Activated naive CD4-positive, alpha-beta T cell treated with anti-CD3 and anti-CD28 coated beads, Interleukin-2, amount 10 ng/mL, durations not matched to agents 7 days and 5 days (primary cell): Measurements from ENCODE around the gene BTBD19.
"Not testable (repeated sequence)": the region's sequence is repeated elsewhere in the genome, so short reads cannot be mapped to it uniquely, and the experiment has no call there.

ENCODE experiments used
- CTCF ChIA-PET: fragments of 350-600 bp; sonication (Branson Sonifier 250); formaldehyde crosslinking; loops from one replicate; lab custom pipeline; 2021; ENCODE audit warnings: antibody characterized with exemption; lab: Charles Lee
- DNase-seq: peaks from one replicate; pipeline ENCODE4 v3.0.0-alpha.2; 2020
- H3K27ac Mint-ChIP-seq: one replicate; pipeline ENCODE4 v1.8.0; 2021; ENCODE audit warnings: mild to moderate bottlenecking, moderate library complexity, mixed read lengths
- H3K27me3 Mint-ChIP-seq: one replicate; pipeline ENCODE4 v1.8.0; 2021; ENCODE audit warnings: mild to moderate bottlenecking, mixed read lengths
- H3K36me3 Mint-ChIP-seq: one replicate; pipeline ENCODE4 v1.8.0; 2021; ENCODE audit warnings: mixed read lengths
- H3K4me1 Mint-ChIP-seq: one replicate; pipeline ENCODE4 v1.8.0; 2021; ENCODE audit warnings: mixed read lengths
- H3K4me3 Mint-ChIP-seq: one replicate; pipeline ENCODE4 v1.8.0; 2021; ENCODE audit warnings: mild to moderate bottlenecking, moderate library complexity, mixed read lengths
- H3K9me3 Mint-ChIP-seq: one replicate; pipeline ENCODE4 v1.8.0; 2021; ENCODE audit warnings: mixed read lengths

Gene BTBD19

DNA sequence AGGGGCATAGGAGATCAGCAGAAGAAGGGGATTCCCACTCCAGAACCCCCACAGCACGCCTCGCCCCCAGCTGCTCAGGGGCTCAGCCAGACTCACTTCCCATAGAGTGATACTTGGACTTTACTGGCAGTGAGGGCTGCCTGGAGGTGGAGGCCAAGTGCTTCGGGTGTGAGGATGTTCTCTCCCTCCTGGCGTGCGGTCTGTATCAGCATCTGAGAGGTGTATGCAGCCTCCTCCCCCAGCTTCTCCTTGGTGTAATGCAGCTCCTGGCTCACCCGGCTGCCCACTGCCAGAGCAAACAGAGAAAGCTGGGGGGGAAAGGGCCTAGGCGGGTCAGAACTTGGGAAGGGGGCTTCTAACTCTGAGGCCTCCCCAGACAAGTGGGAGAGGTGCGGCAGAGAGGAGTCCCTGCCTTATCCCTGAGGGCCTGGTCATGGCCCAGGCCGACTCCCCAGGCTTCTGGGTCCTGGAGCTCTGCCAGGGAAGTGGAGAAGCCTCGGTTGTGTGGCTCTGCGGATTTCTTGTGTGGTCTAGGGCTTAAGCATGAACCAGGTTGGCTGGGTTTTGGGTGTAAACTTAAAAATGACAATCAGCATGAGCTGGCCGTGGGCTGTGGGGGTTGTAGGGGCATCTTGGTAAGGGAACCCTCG lies 23.9 kb downstream of the BTBD19 start:
- no peak for DNase-seq
- CTCF ChIA-PET = interaction anchor here (1.0 to 2.0 kb wide), 2 partner anchors 10 to 35 kb away, joined by 3 to 5 read pairs; no protein-coding TSS in a partner anchor
- no peak overlapping the region for H3K27ac Mint-ChIP-seq
- no peaks in the 10 kb centered on the region for H3K9me3 Mint-ChIP-seq
- peaks cover 10% of the 10 kb centered on the region for H3K4me1 Mint-ChIP-seq
- H3K4me3 Mint-ChIP-seq = no peak overlapping the region
- H3K27me3 Mint-ChIP-seq = no peaks in the 10 kb centered on the region
- no peaks in the 10 kb centered on the region for H3K36me3 Mint-ChIP-seq

DNA sequence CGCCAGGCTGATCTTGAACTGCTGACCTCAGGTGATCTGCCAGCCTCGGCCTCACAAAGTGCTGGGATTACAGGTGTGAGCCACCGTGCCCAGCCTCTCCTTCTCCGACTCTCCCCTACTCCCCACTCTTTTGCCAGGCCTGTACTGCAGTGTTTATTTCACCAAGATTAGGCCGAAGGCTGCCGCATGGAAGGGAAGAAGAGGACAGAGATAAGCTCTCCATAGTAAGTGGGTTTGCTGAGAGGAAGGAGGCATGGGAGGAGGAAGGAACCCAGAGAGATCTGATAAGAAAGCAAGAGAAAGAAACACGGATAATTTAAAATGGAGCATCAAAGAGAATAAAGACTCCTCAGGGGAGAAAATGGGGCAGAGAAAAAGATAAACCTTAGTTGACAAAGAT lies 26.0 kb downstream of the BTBD19 start:
- Mint-ChIP-seq H3K27ac (no peak overlapping the region), H3K4me3 (no peak overlapping the region), H3K36me3 (no peaks in the 10 kb centered on the region), H3K27me3 (no peaks in the 10 kb centered on the region), H3K4me1 (peaks cover 10% of the 10 kb centered on the region), H3K9me3 (no peaks in the 10 kb centered on the region)
- CTCF ChIA-PET = interaction anchor here (1.5 to 2.9 kb wide), 5 partner anchors 13 to 466 kb away, joined by 3 to 12 read pairs (median 6); partner anchors contain the start of gene PLK3
- no peak for DNase-seq

DNA sequence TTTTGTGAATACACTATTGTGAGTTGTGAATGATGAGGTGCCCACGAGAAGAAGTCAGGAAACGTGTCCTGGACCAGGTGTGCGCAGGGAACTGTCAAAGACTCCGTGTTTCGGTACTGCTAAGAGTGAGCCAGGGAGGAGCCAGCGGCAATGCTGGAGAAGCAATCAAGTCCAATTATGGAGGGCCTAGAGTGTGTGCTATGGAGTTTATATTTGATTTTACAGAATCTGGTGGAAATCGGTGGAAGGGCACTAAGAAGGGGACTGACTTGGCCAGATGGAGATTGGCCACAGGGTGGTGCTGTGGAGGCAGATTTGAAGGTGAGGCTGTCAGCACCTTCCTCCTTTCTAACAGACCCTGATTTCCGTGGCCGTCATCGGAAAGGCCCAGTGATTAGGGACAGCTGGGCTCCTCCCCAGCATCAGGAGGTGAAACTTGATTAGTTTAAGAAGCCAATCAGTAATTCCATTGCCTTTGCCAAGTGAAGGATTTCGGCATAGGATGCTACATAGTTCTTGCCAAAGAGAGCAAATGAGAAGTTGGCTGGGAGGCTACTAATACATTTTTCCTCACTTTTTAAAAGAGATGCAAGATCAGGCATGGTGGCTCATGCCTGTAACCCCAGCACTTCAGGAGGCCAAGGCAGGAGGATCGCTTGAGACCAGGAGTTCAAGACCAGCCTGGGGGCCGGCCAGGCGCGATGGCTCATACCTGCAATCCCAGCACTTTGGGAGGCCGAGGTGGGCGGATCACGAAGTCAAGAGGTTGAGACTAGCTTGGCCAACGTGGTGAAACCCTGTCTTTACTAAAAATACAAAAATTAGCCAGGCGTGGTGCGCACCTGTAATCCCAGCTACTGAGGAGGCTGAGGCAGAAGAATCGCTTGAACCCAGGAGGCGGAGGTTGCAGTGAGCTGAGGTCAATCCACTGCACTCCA lies 27.7 kb downstream of the BTBD19 start:
- no peak overlapping the region for H3K4me3 Mint-ChIP-seq
- CTCF ChIA-PET = interaction anchor here (0.6 to 2.9 kb wide), 23 partner anchors 10 to 664 kb away, joined by 3 to 13 read pairs (median 4); partner anchors contain the start of genes CCDC163, DYNLT4, HECTD3 and MMACHC

DNA sequence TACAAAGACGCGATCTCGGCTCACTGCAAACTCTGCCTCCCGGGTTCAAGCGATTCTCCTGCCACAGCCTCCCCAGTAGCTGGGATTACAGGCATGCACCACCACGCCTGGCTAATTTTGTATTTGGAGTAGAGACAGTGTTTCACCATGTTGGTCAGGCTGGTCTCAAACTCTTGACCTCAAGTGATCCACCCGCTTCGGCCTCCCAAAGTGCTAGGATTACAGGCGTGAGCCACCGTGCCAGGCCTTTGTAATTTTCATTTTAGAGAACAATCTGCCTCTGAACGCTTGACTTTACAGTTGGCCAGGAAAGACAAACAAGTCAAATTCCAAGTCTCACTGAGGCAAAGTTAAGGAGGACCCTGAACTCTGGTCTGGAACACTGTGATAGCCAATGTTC lies 30.0 kb downstream of the BTBD19 start:
- not testable (repeated sequence) for H3K9me3 Mint-ChIP-seq, H3K27ac Mint-ChIP-seq, H3K4me3 Mint-ChIP-seq, H3K36me3 Mint-ChIP-seq, DNase-seq
- CTCF ChIA-PET = interaction anchor here (0.9 kb wide), 1 partner anchor 174 kb away, joined by 3 read pairs; the partner anchor contains the start of gene UROD
- Mint-ChIP-seq H3K27me3 (peaks cover 26% of the 10 kb centered on the region), H3K4me1 (peaks cover 15% of the 10 kb centered on the region)

More for the DNA sequence above, 27.7 kb downstream of the BTBD19 start:
- peak; percentile 94 for DNase-seq
- Mint-ChIP-seq H3K36me3 (no peaks in the 10 kb centered on the region), H3K4me1 (peaks cover 10% of the 10 kb centered on the region), H3K9me3 (no peaks in the 10 kb centered on the region), H3K27ac (no peak overlapping the region), H3K27me3 (peaks cover 8% of the 10 kb centered on the region)

DNA sequence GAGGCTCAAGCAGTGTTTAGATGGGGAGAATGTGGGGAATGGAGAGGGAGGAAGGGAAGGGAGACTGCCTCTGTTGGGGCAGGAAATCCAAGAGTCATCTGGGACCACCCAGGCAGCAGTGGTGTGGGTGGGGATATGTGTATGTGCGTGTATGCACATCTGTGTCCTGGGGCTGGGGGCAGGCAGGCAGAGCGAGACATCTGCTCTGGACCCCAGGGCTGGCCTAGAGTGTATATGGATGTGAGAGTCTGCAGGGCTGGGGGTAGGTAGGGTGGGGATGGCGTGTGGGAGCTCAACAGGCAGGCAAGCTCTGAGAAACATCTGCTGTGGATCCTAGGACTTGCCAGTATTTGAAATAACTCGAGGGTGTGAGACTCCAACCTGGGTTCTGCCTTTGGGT lies 31.3 kb downstream of the BTBD19 start:
- DNase-seq = no peak
- Mint-ChIP-seq H3K27ac (no peak overlapping the region), H3K4me3 (no peak overlapping the region), H3K36me3 (peaks cover under 1% of the 10 kb centered on the region), H3K9me3 (no peaks in the 10 kb centered on the region), H3K4me1 (peaks cover 12% of the 10 kb centered on the region), H3K27me3 (peaks cover 39% of the 10 kb centered on the region)
- CTCF ChIA-PET = no interaction called here

DNA sequence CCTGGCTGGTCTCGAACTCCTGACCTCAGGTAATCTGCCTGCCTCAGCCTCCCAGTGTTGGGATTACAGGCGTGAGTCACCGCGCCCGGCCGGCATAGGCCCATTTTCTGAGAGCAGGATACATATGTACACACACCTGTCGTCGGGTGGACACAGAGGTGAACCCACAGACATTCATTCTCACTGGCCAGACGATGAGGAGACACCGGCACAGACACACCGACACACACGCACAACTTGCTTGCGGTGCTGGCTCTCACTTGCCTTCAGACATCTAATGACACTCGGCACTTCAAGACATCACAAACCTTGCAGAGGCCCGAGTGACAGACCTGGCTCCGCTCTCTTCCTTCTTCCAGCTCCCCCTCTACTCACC lies 34.2 kb downstream of the BTBD19 start:
- peaks cover 5% of the 10 kb centered on the region for H3K4me1 Mint-ChIP-seq
- DNase-seq = no peak
- peak overlapping the region; percentile 52 for H3K4me3 Mint-ChIP-seq
- peaks cover 39% of the 10 kb centered on the region for H3K27me3 Mint-ChIP-seq
- no peaks in the 10 kb centered on the region for H3K9me3 Mint-ChIP-seq
- CTCF ChIA-PET = interaction anchor here (1.3 kb wide), 1 partner anchor 167 kb away, joined by 3 read pairs; no protein-coding TSS in a partner anchor
- H3K36me3 Mint-ChIP-seq = peaks cover 3% of the 10 kb centered on the region
- H3K27ac Mint-ChIP-seq = no peak overlapping the region

DNA sequence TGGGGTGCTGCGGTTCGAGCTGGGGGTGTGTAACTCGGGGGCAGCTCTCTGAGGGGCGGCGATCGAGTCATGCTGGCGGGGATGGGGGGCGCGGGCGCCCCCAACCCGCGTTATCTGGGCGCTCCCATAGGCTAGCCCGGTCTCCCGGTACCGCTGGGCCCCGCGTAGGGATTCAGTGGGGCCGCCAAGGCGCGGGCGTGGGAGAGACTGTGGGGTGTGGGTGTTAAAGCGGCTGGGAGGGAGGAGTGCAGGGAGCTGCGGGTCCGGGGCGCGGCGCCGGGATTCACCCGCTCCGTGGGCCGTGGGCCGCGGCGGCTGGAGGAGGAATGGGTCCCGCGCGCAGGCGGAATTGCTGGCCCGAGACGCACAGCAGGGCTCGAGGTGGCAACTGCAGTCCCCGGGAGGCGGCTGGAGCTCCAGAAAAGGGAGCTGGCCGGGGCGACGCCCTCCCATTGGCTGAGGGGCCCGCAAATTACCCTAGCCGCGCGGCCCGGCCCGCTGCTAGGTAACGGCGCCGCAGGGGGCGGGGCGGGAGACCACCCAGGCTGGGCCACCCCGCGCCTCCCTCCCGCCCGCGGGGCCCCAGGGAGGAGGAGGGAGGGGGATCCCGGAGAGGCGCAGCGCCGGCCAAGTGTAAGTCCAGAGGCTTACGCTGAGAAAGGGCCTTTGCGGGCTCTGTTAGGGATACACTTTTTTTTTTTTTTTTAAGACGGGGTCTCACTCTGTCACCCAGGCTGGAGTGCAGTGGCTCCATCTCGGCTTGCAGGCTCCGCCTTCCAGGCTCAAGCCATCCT lies 34.7 kb downstream of the BTBD19 start, which contains the start of gene PTCH2:
Gene PTCH2 (minus strand): TSS at position 392 of the 794 bp plus-strand sequence. CDS start 321 bp downstream, at position 71.
- Mint-ChIP-seq H3K4me1 (peaks cover 5% of the 10 kb centered on the region), H3K4me3 (peak within 1 kb of the TSS; percentile 52), H3K36me3 (peaks cover 3% of the 10 kb centered on the region), H3K9me3 (no peaks in the 10 kb centered on the region), H3K27me3 (peaks cover 39% of the 10 kb centered on the region), H3K27ac (no peak within 1 kb of the TSS)
- peak; percentile 40 for DNase-seq
- CTCF ChIA-PET = interaction anchor here (1.3 kb wide), 1 partner anchor 166 kb away, joined by 3 read pairs; no protein-coding TSS in a partner anchor

DNA sequence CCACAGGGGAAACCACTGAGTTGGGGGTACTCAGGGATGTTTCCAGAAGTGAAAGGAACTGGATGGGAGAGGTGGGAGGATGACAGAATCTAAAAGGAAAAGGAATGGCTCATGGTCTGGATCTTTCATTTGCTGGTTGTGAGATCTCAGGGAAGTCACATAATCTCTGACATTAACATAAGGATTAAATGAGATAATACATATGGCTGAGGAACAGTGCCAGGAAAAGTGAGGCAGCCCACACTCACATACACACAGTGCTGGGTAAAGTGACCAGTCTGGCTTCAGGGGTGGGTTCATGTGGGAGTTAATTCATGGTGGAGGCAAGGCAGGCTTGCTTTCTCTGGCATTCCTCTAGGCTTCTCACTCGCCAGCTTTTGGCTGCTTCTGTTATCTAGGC lies 38.7 kb downstream of the BTBD19 start:
- no peak for DNase-seq
- Mint-ChIP-seq H3K27me3 (peaks cover 25% of the 10 kb centered on the region), H3K27ac (no peak overlapping the region), H3K4me1 (peaks cover 15% of the 10 kb centered on the region), H3K9me3 (no peaks in the 10 kb centered on the region), H3K4me3 (no peak overlapping the region), H3K36me3 (peaks cover 8% of the 10 kb centered on the region)
- CTCF ChIA-PET = no interaction called here

DNA sequence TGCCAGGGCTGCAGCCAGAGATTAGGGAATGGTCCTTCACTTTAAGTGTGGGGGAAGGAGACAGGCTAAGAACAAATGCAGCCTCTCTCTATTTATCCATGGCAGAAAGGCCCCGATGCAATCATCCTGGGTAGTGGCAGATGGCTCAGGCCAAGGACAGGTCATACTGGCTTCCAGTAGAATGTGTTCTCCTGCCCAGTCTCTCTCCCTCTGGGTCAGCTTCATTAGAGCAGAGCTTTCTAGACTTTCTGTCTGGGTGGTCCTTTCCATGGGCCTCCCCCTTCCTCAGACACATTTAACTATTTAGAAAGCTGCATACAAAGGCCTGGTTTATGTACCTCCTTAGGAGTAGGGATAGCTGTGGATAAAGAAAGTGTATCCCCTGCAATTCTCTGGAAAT lies 39.5 kb downstream of the BTBD19 start:
- CTCF ChIA-PET = interaction anchor here (1.5 kb wide), 1 partner anchor 12 kb away, joined by 4 read pairs; no protein-coding TSS in a partner anchor
- H3K4me3 Mint-ChIP-seq = no peak overlapping the region
- no peak for DNase-seq
- no peak overlapping the region for H3K27ac Mint-ChIP-seq
- H3K27me3 Mint-ChIP-seq = peaks cover 16% of the 10 kb centered on the region
- H3K4me1 Mint-ChIP-seq = peaks cover 10% of the 10 kb centered on the region
- no peaks in the 10 kb centered on the region for H3K9me3 Mint-ChIP-seq
- peaks cover 10% of the 10 kb centered on the region for H3K36me3 Mint-ChIP-seq

DNA sequence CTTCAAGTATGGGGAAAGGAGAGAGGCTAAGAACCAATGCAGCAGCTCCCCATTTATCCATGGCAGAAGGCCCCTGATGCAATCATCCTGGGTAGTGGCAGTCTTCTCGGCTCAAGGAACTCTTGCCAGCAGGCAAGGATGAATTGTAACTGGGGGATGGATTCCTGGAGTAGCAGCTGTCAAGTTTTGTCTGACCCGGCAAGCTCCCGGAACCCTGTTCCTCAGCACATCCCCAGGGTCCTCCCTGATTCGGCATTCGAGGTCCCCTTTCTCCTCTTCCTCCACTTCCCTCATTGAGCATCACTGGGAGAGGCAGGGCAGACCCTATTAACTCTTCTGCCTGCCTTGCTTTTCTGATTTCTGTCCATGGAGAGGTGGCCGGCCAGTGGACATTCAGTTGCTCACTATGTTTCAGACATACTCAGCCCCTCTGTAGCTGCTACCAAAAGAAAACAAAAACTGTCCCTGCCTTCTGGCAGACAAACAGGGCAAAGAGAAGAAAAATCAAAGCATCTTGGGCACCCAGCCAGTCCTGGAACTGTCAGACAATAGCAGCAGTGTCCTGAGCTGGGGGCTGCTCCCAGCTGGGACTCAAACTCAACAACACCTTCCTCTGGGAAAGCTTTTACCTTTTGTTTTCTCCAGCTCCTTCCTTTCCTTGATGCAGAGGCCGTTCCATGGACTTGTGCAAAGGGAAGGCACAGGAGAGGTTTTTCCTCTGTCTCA lies 40.3 kb downstream of the BTBD19 start:
- Mint-ChIP-seq H3K9me3 (no peaks in the 10 kb centered on the region), H3K27ac (no peak overlapping the region), H3K4me1 (peaks cover 10% of the 10 kb centered on the region), H3K36me3 (peaks cover 14% of the 10 kb centered on the region), H3K27me3 (peaks cover 10% of the 10 kb centered on the region), H3K4me3 (no peak overlapping the region)
- CTCF ChIA-PET = interaction anchor here (1.5 kb wide), 1 partner anchor 13 kb away, joined by 4 read pairs; no protein-coding TSS in a partner anchor
- no peak for DNase-seq

DNA sequence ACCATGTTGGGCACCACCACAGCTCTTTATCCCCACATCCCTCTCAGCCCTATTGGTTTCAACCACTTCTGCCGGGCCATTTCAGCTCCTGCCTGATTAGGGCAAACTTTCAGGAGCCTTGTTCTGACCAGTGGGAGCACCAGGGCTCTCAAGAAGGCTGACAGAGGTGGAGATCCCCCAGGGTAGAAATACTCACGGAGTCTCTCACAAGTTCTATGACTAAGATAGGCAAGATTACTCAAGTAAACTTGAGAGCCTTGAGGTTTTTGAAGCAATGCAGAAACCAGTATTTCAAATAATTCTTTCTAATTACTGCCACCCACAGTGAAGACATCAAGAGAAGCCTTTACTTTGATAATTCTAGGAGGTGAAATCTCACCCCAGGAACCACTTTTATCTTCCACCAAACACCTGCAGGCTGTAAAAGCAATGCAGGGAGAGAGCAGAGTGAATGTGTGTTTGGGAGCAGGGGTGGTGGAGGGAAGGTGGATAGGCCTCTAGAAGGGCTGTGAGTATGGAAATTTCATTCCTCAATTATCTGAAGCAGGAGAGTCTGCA lies 41.3 kb downstream of the BTBD19 start:
- Mint-ChIP-seq H3K4me1 (peaks cover 10% of the 10 kb centered on the region), H3K27ac (no peak overlapping the region), H3K9me3 (no peaks in the 10 kb centered on the region), H3K36me3 (peaks cover 16% of the 10 kb centered on the region), H3K4me3 (no peak overlapping the region), H3K27me3 (no peaks in the 10 kb centered on the region)
- DNase-seq = no peak
- CTCF ChIA-PET = no interaction called here

DNA sequence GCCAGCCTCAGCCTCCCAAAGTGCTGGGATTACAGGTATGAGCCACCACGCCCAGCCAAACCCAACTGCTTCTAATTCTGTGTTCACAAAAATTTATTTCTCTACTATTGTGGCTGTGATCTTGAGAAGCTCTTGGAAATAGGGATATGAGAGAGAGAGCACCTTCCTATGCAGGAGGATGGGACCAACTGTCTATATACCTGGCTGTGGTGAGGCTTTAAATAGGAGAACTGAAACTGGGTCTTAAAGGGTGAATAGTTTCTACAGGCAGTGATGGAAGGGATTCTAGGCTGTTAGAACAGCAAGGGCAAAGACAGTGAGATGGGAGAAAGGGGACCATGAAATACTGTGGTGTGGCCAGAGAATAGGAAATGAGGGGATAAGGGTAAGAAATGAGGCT lies 43.0 kb downstream of the BTBD19 start:
- H3K4me1 Mint-ChIP-seq = peaks cover 10% of the 10 kb centered on the region
- no peak overlapping the region for H3K4me3 Mint-ChIP-seq
- no peak for DNase-seq
- H3K27me3 Mint-ChIP-seq = no peaks in the 10 kb centered on the region
- H3K27ac Mint-ChIP-seq = no peak overlapping the region
- no peaks in the 10 kb centered on the region for H3K9me3 Mint-ChIP-seq
- peaks cover 18% of the 10 kb centered on the region for H3K36me3 Mint-ChIP-seq
- CTCF ChIA-PET = interaction anchor here (0.7 kb wide), 1 partner anchor 419 kb away, joined by 3 read pairs; no protein-coding TSS in a partner anchor

DNA sequence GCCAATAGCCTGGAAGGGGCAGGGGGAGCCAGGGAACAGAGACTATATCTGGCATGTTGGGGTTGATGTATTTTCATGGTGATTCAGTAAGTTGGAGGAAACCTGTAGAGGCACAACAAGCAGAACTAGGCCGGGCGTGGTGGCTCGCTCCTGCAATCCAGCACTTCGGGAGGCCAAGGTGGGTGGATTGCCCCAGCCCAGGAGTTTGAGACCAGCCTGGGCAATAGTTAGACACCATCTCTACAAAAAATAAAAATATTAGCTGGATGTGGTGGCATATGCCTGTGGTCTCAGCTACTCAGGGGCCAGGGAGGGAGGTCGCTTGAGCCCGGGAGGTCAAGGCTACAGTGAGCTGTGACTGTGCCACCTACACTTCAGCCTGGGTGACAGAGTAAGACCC lies 44.9 kb downstream of the BTBD19 start:
- CTCF ChIA-PET = no interaction called here
- H3K27ac Mint-ChIP-seq = no peak overlapping the region

More for the DNA sequence above, 44.9 kb downstream of the BTBD19 start:
- DNase-seq = no peak
- peaks cover 23% of the 10 kb centered on the region for H3K36me3 Mint-ChIP-seq
- H3K4me3 Mint-ChIP-seq = no peak overlapping the region
- H3K4me1 Mint-ChIP-seq = peaks cover 10% of the 10 kb centered on the region
- no peaks in the 10 kb centered on the region for H3K27me3 Mint-ChIP-seq
- no peaks in the 10 kb centered on the region for H3K9me3 Mint-ChIP-seq
